ENCODE measurements around the gene CHRM2.

DNA sequence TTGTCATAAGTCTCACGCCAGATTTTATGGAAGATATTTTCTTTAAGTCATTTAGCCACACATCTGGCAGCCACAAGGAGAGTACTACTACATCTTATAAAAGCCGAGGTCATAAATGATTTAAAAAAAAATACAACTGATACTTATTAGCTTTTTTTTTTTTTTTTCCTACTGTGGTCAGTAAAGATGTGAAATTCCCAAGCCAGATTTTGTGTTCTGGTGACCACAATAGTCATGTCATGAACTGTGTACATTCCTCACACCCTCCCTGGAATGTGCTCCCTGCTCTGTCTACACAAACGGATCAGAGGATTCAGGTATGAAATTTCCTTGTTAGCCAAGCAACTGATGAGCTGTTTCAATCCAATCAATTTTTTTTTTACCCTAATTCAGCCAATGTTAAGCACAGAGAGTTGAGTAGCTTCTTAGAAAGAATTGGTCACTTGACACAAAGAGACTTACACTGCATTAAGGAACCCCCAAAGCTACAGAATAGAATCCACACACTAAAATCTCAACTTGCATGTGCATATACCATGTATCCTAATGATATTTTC, 54.7 kb downstream of the CHRM2 start:
- TF ChIP-seq CTCF (IDR thresholded peaks at IDR 0.05) (no peak), POLR2A (IDR thresholded peaks at IDR 0.05) (no peak)
